PC-3 (cell line): ENCODE data around the gene OCSTAMP.

Experiments
- EZH2 ChIP-seq: fragments of 300-600 bp; sonication (generic); IDR thresholded peaks from one replicate; pipeline ENCODE4 v1.6.1; 2017; ENCODE audit warnings: antibody characterized with exemption, mild to moderate bottlenecking, low read length; ENCODE audit not compliant: unreplicated experiment
- EZH2phosphoT487 ChIP-seq: fragments of 300-600 bp; sonication (generic); IDR thresholded peaks from 2 replicates; pipeline ENCODE4 v1.6.1; 2018; ENCODE audit warnings: mild to moderate bottlenecking, antibody characterized with exemption, low read length, borderline replicate concordance
- TF ChIP-seq, protein P1 (sequence below): fragments of 300-600 bp; sonication (generic); conservative IDR thresholded peaks from 2 replicates; pipeline ENCODE4 v1.5.1; 2017; ENCODE audit warnings: antibody characterized with exemption, low read depth, mild to moderate bottlenecking, low read length

DNA sequence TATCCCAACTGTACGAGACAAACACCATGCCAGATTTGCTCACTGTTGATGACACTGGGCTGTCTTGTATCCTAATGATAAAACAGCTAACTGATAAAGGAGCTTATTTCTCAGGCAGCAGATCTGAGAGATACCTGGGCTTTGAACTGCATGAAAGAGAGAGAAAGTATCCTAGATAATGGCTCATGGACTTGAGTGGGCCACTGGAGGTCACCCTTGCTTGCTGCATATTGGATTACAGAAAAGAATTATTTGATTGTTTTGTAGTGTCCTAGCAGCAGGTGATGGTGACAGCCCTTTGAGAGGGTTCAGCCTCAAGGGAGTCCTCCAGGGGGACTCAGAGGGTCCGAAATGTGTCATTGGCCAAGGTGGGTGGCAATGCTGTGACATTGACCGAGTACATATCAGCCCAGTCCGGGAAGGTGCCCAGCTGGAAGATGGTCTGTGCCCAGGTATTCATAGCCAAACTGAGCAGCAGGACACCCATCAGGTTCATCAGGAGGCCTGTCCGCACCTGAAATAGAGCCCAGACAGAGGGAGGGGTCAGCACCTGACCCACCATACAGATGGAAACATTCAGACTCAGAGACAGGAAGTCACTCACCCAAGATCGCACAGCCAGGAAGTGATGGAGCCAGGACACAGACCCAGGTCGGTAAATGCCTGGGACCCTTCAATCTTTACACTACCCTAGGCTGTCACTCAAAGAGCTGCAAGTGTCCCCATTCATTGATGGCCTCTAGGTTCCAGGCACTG lies 9.4 kb upstream of the OCSTAMP start:
- TF ChIP-seq, protein P1, sequence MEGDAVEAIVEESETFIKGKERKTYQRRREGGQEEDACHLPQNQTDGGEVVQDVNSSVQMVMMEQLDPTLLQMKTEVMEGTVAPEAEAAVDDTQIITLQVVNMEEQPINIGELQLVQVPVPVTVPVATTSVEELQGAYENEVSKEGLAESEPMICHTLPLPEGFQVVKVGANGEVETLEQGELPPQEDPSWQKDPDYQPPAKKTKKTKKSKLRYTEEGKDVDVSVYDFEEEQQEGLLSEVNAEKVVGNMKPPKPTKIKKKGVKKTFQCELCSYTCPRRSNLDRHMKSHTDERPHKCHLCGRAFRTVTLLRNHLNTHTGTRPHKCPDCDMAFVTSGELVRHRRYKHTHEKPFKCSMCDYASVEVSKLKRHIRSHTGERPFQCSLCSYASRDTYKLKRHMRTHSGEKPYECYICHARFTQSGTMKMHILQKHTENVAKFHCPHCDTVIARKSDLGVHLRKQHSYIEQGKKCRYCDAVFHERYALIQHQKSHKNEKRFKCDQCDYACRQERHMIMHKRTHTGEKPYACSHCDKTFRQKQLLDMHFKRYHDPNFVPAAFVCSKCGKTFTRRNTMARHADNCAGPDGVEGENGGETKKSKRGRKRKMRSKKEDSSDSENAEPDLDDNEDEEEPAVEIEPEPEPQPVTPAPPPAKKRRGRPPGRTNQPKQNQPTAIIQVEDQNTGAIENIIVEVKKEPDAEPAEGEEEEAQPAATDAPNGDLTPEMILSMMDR, result 0 out of 2 replicates have a peak, but pooled peaks have one; percentile 25
- TF ChIP-seq EZH2 (no peak), EZH2phosphoT487 (no peak)
